Medulla oblongata (tissue), 1 donor: ENCODE measurements around the gene SOX5.
"Not testable (repeated sequence)": the region's sequence is repeated elsewhere in the genome, so short reads cannot be mapped to it uniquely, and the experiment has no call there.

ENCODE experiments used
- DNase-seq: peaks from one replicate; pipeline ENCODE4 v3.0.0-alpha.2; 2015; ENCODE audit errors: extremely low spot score

The SOX5 gene

GRCh38 chr12:23757541-23757962 lies 191.9 kb downstream of the SOX5 start:
- DNase-seq: peak; percentile 59

- no peak for DNase-seq
Observed at GRCh38 chr12:23756416-23756815, 193.1 kb downstream of the SOX5 start.

DNA sequence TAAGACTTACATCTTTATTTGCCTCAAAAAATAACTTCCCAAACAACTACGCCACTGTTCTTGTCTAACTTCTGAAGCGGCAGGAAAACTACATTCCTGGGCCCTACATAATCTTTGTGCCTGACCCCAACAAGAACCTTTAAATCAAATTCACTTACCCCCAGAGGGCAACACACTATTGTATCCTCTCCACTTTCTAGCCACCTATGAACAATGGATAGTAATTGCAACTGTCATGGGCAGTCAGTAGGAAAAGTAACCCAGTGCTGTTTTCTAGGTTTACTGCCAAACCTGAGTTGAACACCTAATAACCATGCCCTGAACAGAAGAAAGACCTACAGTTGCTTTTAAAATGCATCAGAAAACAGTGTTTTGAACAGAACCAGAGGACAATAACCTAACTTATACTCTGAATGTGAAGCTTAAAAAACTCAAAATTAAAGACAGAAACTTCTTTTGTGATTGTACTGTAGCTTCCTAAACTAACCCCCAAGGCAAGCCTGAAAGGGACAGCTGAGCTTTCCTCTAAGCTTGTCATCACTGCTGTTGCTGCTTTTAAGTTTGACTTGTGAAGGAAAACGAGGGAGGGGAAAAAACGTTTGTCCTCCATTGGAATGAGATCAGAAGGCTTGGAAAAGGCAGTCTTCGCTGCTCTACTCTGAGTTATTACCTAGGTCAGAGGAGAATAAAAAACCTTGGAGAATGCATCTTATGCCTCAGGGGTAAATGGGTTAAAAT lies 195.7 kb downstream of the SOX5 start:
- DNase-seq: no peak

DNA sequence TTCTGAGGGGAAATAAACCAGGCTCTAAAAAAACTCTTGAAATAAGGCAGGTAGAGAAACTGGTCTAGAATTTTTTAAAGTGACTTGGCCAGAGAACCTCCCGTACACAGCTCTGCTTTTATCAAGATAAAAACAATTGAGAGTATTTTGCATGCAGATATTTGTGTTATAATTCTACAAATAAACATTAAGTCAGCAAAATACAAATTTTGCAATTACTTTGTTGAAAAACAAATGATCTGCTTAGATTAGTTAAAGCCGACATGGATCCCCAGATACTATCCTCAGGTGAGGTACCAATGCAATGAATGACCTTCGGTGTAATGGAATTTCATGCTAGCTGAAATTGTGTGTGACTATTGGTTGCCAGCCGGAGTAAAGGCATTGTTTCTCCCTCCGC lies 197.2 kb downstream of the SOX5 start:
- no peak for DNase-seq

- DNase-seq: no peak
Observed at GRCh38 chr12:23751641-23752040, 197.8 kb downstream of the SOX5 start.

GRCh38 chr12:23750923-23751322 lies 198.5 kb downstream of the SOX5 start:
- DNase-seq: no peak

DNA sequence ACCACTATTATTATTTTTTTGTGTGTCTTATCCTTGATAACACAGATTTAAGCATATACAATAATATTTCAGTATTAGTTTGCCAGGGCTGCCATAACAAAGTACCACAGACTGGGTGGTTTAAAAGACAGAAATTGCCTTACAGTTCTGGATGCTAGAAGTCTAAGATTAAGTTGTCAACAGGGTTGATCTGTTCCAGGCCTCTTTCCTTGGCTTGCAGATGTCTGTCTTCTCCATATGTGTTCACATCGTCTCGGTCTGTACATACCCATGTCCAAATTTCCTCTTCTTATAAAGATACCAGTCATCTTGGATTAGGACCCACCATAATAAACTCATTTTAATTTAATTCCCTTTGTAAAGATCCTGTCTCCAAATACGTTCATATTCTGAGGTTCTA lies 204.8 kb downstream of the SOX5 start:
- DNase-seq: no peak

DNA sequence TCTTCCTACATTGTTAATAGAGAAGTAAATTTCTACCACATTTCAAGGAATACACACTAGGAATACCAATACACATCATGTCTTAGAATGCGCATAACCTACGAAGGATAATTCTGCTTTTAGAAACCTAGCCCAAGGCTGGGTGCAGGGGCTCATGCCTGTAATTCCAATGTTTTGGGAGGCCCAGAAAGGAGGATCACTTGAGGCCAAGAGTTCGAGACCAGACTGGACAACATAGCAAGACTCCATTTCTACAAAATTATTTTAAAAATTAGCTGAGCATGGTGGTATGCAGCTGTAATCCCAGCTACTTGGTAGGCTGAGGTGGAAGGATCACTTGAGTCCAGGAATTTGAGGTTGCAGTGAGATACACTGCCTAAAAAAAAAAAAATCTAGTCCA lies 206.9 kb downstream of the SOX5 start:
- DNase-seq: no peak

GRCh38 chr12:23731493-23731892 lies 218.0 kb downstream of the SOX5 start:
- no peak for DNase-seq

GRCh38 chr12:23731035-23731434 lies 218.4 kb downstream of the SOX5 start:
- DNase-seq: no peak

DNA sequence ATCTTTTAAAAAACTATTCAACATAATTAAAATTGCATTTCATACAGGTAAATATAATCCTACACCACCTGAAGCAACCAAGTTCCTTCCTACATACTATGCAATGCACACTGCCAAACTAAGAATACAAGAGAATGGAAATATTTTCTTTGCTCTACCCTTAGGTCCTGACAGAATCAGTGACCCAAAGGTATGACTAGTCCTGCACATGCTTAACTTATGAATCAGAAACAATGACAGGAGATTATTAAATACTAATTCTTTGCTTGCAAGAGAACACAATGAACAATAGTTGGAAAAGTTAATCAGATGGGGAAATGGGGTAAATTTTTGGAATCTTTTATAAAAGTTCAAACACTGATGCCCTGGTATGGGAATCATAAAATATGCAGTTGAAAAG lies 220.1 kb downstream of the SOX5 start:
- no peak for DNase-seq

- no peak for DNase-seq
Observed at GRCh38 chr12:23726646-23727045, 222.8 kb downstream of the SOX5 start.

DNA sequence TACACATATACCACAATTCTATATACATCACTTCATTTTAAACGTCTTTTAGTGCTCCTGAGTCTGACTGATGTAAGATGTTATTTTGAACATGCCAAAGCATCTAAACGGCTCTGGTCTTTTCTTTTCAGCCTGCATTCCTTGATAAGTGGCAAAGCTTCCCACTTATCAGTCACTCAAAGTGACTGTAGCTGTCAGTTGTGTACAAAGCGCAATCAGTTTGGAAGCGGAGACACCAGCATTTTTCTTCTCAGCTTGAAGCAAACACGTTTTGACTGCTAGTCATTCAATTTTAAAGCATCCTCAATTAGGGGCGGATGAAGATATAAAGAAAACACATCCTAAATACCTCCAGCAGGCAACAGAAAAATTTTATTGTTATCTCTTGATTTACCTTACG lies 226.8 kb downstream of the SOX5 start:
- DNase-seq: no peak

GRCh38 chr12:23721268-23721667 lies 228.2 kb downstream of the SOX5 start:
- no peak for DNase-seq

DNA sequence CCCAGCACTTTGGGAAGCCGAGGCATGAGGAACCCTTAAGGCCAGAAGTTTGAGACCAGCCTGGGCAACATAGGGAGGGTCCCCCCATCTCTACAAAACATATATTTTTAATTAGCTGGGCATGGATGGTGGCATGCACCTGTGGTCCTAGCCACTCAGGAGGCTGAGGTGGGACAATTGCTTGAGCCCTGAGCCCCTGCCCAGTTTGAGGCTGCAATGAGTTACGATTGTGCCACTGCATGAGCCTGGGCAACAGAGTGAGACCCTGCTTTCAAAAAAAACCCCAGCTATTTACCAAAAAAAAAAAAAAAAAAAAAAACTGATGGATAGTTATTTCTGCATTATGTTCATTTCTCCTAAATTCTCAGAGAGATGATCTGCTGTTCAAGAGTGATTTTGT lies 230.0 kb downstream of the SOX5 start:
- DNase-seq: no peak

- not testable (repeated sequence) for DNase-seq
Observed at GRCh38 chr12:23710361-23710760, 239.1 kb downstream of the SOX5 start.

GRCh38 chr12:23708185-23708837 lies 241.2 kb downstream of the SOX5 start:
- DNase-seq: no peak

DNA sequence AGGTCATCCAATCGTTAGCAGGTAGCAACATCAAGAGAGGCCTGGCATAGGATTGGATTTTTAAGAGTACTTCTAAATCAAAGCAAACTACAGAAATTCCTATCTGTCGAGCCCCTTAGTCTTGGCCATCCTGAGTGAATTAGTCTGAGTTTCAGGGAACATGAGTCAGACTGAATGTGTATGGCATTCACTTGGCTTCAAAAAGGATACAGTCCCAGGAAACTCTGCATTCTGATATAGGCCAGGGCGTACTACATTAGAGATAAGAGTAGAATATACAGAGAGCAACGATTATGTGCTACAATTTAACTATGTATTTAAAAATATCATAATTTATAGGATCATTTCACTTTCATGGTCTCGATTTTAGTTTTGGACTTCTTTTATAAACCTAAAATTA lies 242.2 kb downstream of the SOX5 start:
- no peak for DNase-seq

GRCh38 chr12:23704992-23705943 lies 244.2 kb downstream of the SOX5 start:
- DNase-seq: no peak

DNA sequence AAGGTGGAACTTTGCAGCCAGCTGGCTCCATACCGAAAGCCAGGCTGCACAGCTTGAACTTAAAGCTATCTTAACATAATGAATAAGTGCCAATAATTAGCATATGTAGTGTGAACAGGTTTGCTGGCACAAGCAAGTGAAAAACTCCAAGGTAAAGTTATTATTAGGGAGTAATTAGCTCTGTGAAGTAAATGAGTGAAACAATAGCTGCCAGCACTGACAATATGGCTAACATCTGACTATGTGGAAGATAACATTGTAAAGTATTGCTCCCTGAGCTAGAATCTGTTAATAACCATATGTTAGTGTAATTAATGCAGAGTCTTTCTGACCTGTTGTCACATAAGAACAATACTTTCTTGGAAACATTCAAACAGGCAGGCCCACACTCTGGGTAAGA lies 246.4 kb downstream of the SOX5 start:
- no peak for DNase-seq

DNA sequence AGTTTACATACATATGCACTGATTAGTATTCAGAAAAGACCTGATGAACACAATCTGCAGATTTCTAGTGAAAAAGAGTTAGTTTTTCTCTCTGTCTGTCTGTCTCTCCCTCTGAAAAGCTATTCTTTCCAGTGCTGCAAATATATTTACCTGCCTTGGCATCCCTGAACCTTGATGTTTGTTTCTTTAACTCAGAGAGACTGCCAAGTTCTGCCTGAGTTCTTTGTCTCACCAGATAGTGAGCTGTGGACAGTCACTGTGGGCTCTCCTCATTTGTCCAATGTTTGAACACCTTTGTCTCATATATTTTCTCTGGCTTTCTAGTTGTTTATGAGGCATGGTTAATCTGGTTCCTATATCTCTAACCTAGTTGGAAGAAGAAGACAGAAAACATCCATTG lies 250.4 kb downstream of the SOX5 start:
- no peak for DNase-seq

DNA sequence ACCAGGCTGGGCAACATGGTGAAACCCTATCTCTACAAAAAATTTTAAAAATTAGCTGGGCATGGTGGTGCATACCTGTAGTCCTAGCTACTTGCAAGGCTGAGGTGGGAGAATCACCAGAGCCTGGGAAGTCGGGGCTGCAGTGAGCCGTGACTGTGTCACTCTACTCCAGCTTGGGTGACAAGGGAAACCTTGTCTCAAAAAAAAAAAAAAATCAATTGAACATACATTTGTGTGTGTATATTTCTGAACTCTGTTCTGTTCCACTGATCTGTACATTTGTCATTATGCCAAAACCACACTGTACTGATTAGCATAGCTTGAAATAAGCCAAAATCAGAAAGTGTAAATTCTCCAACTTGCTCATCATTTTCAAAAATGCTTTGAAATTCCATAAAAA lies 254.6 kb downstream of the SOX5 start:
- no peak for DNase-seq
